GM12878 (cell line): ENCODE results near the gene HID1. TPM values are rescaled to one million over a fixed set of nuclear protein-coding genes. Genes with fewer than 3 reads are reported as not detected.

Experiments used
- ATAC-seq: fragments of 200-7000 bp; cut with Tn5 transposase; 3 replicates; pipeline ENCODE4 v1.9.1; 2020; ENCODE audit warnings: mild to moderate bottlenecking, moderate library complexity
- BruUV-seq: library from RNA; stranded (reverse); fragments of 400-500 nt; replicated peaks from 2 replicates; lab custom pipeline; 2021; lab: Mats Ljungman, UMichigan
- CTCF ChIA-PET: fragments of 300-600 bp; sonication (Branson Sonifier 250); formaldehyde crosslinking; extraction: SDS; loops from one replicate; lab custom pipeline; 2021; ENCODE audit warnings: inconsistent platforms; lab: Yijun Ruan, JAX
- POLR2A ChIA-PET: fragments of 350-600 bp; formaldehyde crosslinking; extraction: SDS; loops from one replicate; lab custom pipeline; 2021; ENCODE audit warnings: inconsistent platforms; lab: Charles Lee
- RAD21 ChIA-PET: fragments of 300-600 bp; sonication (Branson Sonifier 250); formaldehyde crosslinking; loops from one replicate; lab custom pipeline; 2023; ENCODE audit warnings: antibody characterized with exemption; ENCODE audit not compliant: unreplicated experiment; lab: Charles Lee
- SMC1A ChIA-PET: fragments of 300-600 bp; sonication (Branson Sonifier 250); formaldehyde crosslinking; loops from one replicate; lab custom pipeline; 2023; ENCODE audit not compliant: unreplicated experiment, uncharacterized antibody; lab: Charles Lee
- DNase-seq: peaks from one replicate; pipeline ENCODE4 v3.0.0-alpha.2; 2011; ENCODE audit warnings: low read depth, low spot score
- FAIRE-seq: peaks from 3 replicates; lab custom pipeline; 2011; peaks lifted over from hg19 to GRCh38; lab: Jason Lieb, UNC
- H2AFZ ChIP-seq: 2 replicates; pipeline ENCODE4 v1.6.0; 2011; ENCODE audit warnings: low read depth, low read length, control low read depth; ENCODE audit not compliant: control insufficient read depth
- H3K27ac ChIP-seq: 2 replicates; pipeline ENCODE4 v1.5.1; 2011; ENCODE audit warnings: control low read depth; ENCODE audit not compliant: control insufficient read depth, insufficient read depth
- H3K27me3 ChIP-seq, 2 experiments: replicated peaks in 1 of 2; 2 replicates each; pipeline versions ENCODE4 v1.6.0 to v1.6.1; 2011; ENCODE audit warnings: low read length in 1 of 2; ENCODE audit not compliant: control insufficient read depth in 2 of 2, insufficient read depth in 2 of 2
- H3K36me3 ChIP-seq, 2 experiments: 2 replicates each; pipeline ENCODE4 v1.5.1; 2011; ENCODE audit warnings: low read length in 1 of 2; ENCODE audit not compliant: control insufficient read depth in 2 of 2, insufficient read depth in 2 of 2
- H3K4me1 ChIP-seq: 2 replicates; pipeline ENCODE4 v1.6.1; 2011; ENCODE audit warnings: mild to moderate bottlenecking, low read length, moderate library complexity, mixed read lengths; ENCODE audit not compliant: control insufficient read depth, insufficient read depth
- H3K4me2 ChIP-seq: 2 replicates; pipeline ENCODE4 v1.6.0; 2011; ENCODE audit warnings: control low read depth; ENCODE audit not compliant: control insufficient read depth, insufficient read depth
- H3K4me3 ChIP-seq: fragments of 200-600 bp; sonication (generic); 2 replicates; pipeline ENCODE4 v1.5.1; 2016
- H3K79me2 ChIP-seq: 2 replicates; pipeline ENCODE4 v1.6.0; 2011; ENCODE audit warnings: low read length; ENCODE audit not compliant: control insufficient read depth, insufficient read depth
- H3K9ac ChIP-seq: 2 replicates; pipeline ENCODE4 v1.8.0; 2011; ENCODE audit warnings: low read length, control low read depth, mixed read lengths; ENCODE audit not compliant: control insufficient read depth, insufficient read depth
- H3K9me3 ChIP-seq: replicated peaks from 3 replicates; pipeline ENCODE4 v1.5.1; 2011; ENCODE audit warnings: mild to moderate bottlenecking, low read length; ENCODE audit not compliant: control insufficient read depth, insufficient read depth
- H4K20me1 ChIP-seq: 2 replicates; pipeline ENCODE4 v1.6.0; 2011; ENCODE audit not compliant: control insufficient read depth, insufficient read depth
- CTCF ChIP-seq, 3 experiments: IDR thresholded peaks in 2 of 3; conservative IDR thresholded peaks in 1 of 3; 2 replicates each; pipeline ENCODE4 v1.5.1; 2011; ENCODE audit warnings: low read depth in 3 of 3, low read length in 3 of 3, mild to moderate bottlenecking in 3 of 3, control low read depth in 2 of 3, moderate library complexity in 2 of 3, inconsistent platforms in 1 of 3, mixed read lengths in 1 of 3; ENCODE audit not compliant: control insufficient read depth in 2 of 3, insufficient read depth in 1 of 3; ENCODE audit errors: extremely low read depth in 1 of 3
- EP300 ChIP-seq, 2 experiments: fragments of 150-350 bp in 1 of 2; IDR thresholded peaks; 2 replicates each; pipeline ENCODE4 v1.6.1; 2011 to 2012; ENCODE audit warnings: low read depth in 2 of 2, low read length in 2 of 2, borderline replicate concordance in 1 of 2, improper control_type of control experiment in 1 of 2, inconsistent platforms in 1 of 2; ENCODE audit not compliant: control insufficient read depth in 1 of 2
- JUND ChIP-seq: IDR thresholded peaks from 2 replicates; pipeline ENCODE4 v1.6.1; 2012; ENCODE audit warnings: low read depth, mild to moderate bottlenecking, low read length, improper control_type of control experiment, moderate library complexity
- KDM1A ChIP-seq: fragments of 200-600 bp; sonication (generic); IDR thresholded peaks from 2 replicates; pipeline ENCODE4 v1.6.1; 2016; ENCODE audit warnings: borderline replicate concordance
- PAX5 ChIP-seq: IDR thresholded peaks from 2 replicates; pipeline ENCODE4 v1.6.1; 2011; ENCODE audit warnings: low read depth, low read length, borderline replicate concordance
- RAD51 ChIP-seq: fragments of 450-650 bp; IDR thresholded peaks from 2 replicates; pipeline ENCODE4 v1.6.1; 2016; ENCODE audit warnings: moderate library complexity, mild to moderate bottlenecking, inconsistent platforms
- SP1 ChIP-seq: IDR thresholded peaks from one replicate; pipeline ENCODE4 v1.6.1; 2011; ENCODE audit warnings: low read depth, low read length
- SREBF2 ChIP-seq: IDR thresholded peaks from 2 replicates; pipeline ENCODE4 v1.6.1; 2012; ENCODE audit warnings: mild to moderate bottlenecking, low read length
- SRF ChIP-seq, 2 experiments: IDR thresholded peaks; 2 replicates each; pipeline ENCODE4 v1.6.1; 2011; ENCODE audit warnings: low read depth in 2 of 2, low read length in 2 of 2, mild to moderate bottlenecking in 1 of 2, moderate library complexity in 1 of 2
- STAT3 ChIP-seq: IDR thresholded peaks from 2 replicates; pipeline ENCODE4 v1.6.1; 2011; ENCODE audit warnings: low read depth, low read length, improper control_type of control experiment
- SUPT20H ChIP-seq: IDR thresholded peaks from 2 replicates; pipeline ENCODE4 v1.6.1; 2011; ENCODE audit warnings: low read depth, mild to moderate bottlenecking, low read length, moderate library complexity, borderline replicate concordance; ENCODE audit not compliant: control insufficient read depth
- TCF12 ChIP-seq: IDR thresholded peaks from 2 replicates; pipeline ENCODE4 v1.6.1; 2011; ENCODE audit warnings: low read depth, mild to moderate bottlenecking, low read length
- ZNF384 ChIP-seq: IDR thresholded peaks from 2 replicates; pipeline ENCODE4 v1.6.1; 2012; ENCODE audit warnings: low read depth, mild to moderate bottlenecking, low read length, improper control_type of control experiment, borderline replicate concordance
- WGBS: methylation state at CpG from one replicate; pipeline ENCODE4 v1.1.6; 2016; ENCODE audit warnings: low lambda C conversion rate; ENCODE audit not compliant: insufficient replicate concordance, insufficient coverage; ENCODE audit errors: missing lambda C conversion rate; 5-methylcytosine and 5-hydroxymethylcytosine counted together
- in situ Hi-C: fragments of 300-500 bp; cut with MboI; formaldehyde crosslinking; loops from 9 replicates; pipeline ENCODE4 v1.14.3; 2018; ENCODE audit warnings: mixed read lengths
- intact Hi-C: fragments of 100-400 bp; cut with micrococcal nuclease; formaldehyde crosslinking; loops from one replicate; pipeline ENCODE4 v1.14.2; 2022; ENCODE audit not compliant: unreplicated experiment
- polyA plus RNA-seq, 11 experiments: library from polyadenylated mRNA; depleted of rRNA in 4 of 11; unstranded in 6 of 11; stranded (reverse) in 5 of 11; fragments of >200 nt; fragmentation: Nextera tagmentation in 4 of 11; fragmentation: Illumina TruSeq in 1 of 11; extraction: Ambion mirVana in 4 of 11; extraction: Trizol in 1 of 11; gene quantifications; 1 replicate in 1 of 11; 2 replicates in 10 of 11; pipeline versions ENCODE4 v1.2.1 to v1.2.3, GENCODE V29; 2011 to 2016; ENCODE audit warnings: inconsistent platforms in 2 of 11, missing spikeins in 2 of 11, low read depth in 1 of 11
- total RNA-seq, 4 experiments: library from RNA; depleted of rRNA in 3 of 4; stranded (reverse); fragments of >200 nt in 3 of 4; fragmentation: Illumina TruSeq in 1 of 4; extraction: Trizol in 1 of 4; gene quantifications; 2 replicates each; pipeline versions ENCODE4 v1.2.1 to v1.2.3, GENCODE V29; 2013 to 2021
- TF ChIP-seq, protein P1 (sequence below): IDR thresholded peaks from 2 replicates; pipeline ENCODE4 v1.6.1; 2012; ENCODE audit warnings: low read depth, low read length, improper control_type of control experiment
- TF ChIP-seq, protein P2 (sequence below): fragments of 450-650 bp; IDR thresholded peaks from 2 replicates; pipeline ENCODE4 v1.6.1; 2018; ENCODE audit warnings: borderline replicate concordance, mild to moderate bottlenecking; ENCODE audit not compliant: partially characterized antibody
- TF ChIP-seq, protein P3 (sequence below): fragments of 450-650 bp; IDR thresholded peaks from 2 replicates; pipeline ENCODE4 v1.6.1; 2017; ENCODE audit warnings: borderline replicate concordance

HID1 gene
- total and polyA plus RNA-seq, 10 of the 15 experiments (the other 5 are each of a cell fraction or from before 2014, with no cell fraction given) = 0.04 to 0.77 (median 0.32) TPM; not detected in 2

- RAD21 ChIA-PET = interaction anchor here (1.0 kb wide), 1 partner anchor 14 kb away, joined by 4 read pairs; no protein-coding TSS in a partner anchor
- POLR2A ChIA-PET = no interaction called here
- no peak for ATAC-seq
- TF ChIP-seq KDM1A = no peak
- TF ChIP-seq PAX5 = no peak
- TF ChIP-seq RAD51 = no peak
- TF ChIP-seq ZNF384 = no peak
- no peak for TF ChIP-seq SUPT20H
- no peak for TF ChIP-seq SRF (IDR thresholded peaks at IDR 0.05; ENCODE audit: low read depth in 2 of 2, low read length in 2 of 2)
- TF ChIP-seq STAT3 = no peak
- TF ChIP-seq, protein P1, sequence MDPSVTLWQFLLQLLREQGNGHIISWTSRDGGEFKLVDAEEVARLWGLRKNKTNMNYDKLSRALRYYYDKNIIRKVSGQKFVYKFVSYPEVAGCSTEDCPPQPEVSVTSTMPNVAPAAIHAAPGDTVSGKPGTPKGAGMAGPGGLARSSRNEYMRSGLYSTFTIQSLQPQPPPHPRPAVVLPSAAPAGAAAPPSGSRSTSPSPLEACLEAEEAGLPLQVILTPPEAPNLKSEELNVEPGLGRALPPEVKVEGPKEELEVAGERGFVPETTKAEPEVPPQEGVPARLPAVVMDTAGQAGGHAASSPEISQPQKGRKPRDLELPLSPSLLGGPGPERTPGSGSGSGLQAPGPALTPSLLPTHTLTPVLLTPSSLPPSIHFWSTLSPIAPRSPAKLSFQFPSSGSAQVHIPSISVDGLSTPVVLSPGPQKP = no peak
- TF ChIP-seq, protein P2, sequence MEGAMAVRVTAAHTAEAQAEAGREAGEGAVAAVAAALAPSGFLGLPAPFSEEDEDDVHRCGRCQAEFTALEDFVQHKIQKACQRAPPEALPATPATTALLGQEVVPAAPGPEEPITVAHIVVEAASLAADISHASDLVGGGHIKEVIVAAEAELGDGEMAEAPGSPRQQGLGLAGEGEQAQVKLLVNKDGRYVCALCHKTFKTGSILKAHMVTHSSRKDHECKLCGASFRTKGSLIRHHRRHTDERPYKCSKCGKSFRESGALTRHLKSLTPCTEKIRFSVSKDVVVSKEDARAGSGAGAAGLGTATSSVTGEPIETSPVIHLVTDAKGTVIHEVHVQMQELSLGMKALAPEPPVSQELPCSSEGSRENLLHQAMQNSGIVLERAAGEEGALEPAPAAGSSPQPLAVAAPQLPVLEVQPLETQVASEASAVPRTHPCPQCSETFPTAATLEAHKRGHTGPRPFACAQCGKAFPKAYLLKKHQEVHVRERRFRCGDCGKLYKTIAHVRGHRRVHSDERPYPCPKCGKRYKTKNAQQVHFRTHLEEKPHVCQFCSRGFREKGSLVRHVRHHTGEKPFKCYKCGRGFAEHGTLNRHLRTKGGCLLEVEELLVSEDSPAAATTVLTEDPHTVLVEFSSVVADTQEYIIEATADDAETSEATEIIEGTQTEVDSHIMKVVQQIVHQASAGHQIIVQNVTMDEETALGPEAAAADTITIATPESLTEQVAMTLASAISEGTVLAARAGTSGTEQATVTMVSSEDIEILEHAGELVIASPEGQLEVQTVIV = no peak
- no peak for TF ChIP-seq EP300 (IDR thresholded peaks at IDR 0.05; ENCODE audit: borderline replicate concordance in 1 of 2, control insufficient read depth in 1 of 2, low read depth in 2 of 2, low read length in 2 of 2)
- TF ChIP-seq, protein P3, sequence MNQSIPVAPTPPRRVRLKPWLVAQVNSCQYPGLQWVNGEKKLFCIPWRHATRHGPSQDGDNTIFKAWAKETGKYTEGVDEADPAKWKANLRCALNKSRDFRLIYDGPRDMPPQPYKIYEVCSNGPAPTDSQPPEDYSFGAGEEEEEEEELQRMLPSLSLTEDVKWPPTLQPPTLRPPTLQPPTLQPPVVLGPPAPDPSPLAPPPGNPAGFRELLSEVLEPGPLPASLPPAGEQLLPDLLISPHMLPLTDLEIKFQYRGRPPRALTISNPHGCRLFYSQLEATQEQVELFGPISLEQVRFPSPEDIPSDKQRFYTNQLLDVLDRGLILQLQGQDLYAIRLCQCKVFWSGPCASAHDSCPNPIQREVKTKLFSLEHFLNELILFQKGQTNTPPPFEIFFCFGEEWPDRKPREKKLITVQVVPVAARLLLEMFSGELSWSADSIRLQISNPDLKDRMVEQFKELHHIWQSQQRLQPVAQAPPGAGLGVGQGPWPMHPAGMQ = no peak
- TF ChIP-seq JUND = no peak
- TF ChIP-seq TCF12 = no peak
- TF ChIP-seq SREBF2 = no peak
- no peak for TF ChIP-seq SP1
- TF ChIP-seq CTCF (IDR thresholded peaks at IDR 0.05 in 2 of 3, conservative IDR thresholded peaks at IDR 0.05 in 1 of 3; ENCODE audit: control insufficient read depth in 2 of 3, extremely low read depth in 1 of 3, insufficient read depth in 1 of 3, low read depth in 3 of 3, low read length in 3 of 3) = no peak
Measured at GRCh38 chr17:74947041-74947754, 25.4 kb downstream of the HID1 start.

More at GRCh38 chr17:74947041-74947754, 25.4 kb downstream of the HID1 start:
- no TSS peak for BruUV-seq
- Histone ChIP-seq H3K79me2 (no peaks in the 10 kb centered on the region), H3K27me3 (no peaks in the 10 kb centered on the region), H4K20me1 (no peaks in the 10 kb centered on the region), H3K36me3 (no peaks in the 10 kb centered on the region), H3K4me2 (no peak overlapping the region), H3K9ac (no peak overlapping the region), H3K27ac (no peak overlapping the region), H3K4me3 (no peak overlapping the region), H2AFZ (no peak overlapping the region), H3K9me3 (no peaks in the 10 kb centered on the region), H3K4me1 (peaks cover 6% of the 10 kb centered on the region; the same call in 1 of the 2 replicates)
- in situ Hi-C loops = no loop called here
- DNase-seq = no peak
- ChIA-PET SMC1A (interaction anchor here (1.3 to 2.7 kb wide), 2 partner anchors 8 to 14 kb away, joined by 5 to 13 read pairs; no protein-coding TSS in a partner anchor), CTCF (interaction anchor here (1.4 to 3.4 kb wide), 3 partner anchors 10 to 14 kb away, joined by 7 to 21 read pairs (median 17); no protein-coding TSS in a partner anchor)
- 70% methylated on average over 17 of the region's 17 CpGs for WGBS
- intact Hi-C loops = no loop called here
- FAIRE-seq = no peak
